ENCODE measurements around the gene MAP1A.

- TF ChIP-seq CTCF (IDR thresholded peaks at IDR 0.05), result no peak
- no peak for TF ChIP-seq POLR2A (IDR thresholded peaks at IDR 0.05)
These were observed 10.6 kb downstream of the MAP1A start for GRCh38 chr15:43527802-43528541.
